ENCODE measurements around the gene DYRK4.

GRCh38 chr12:4555804-4556203 is 6.2 kb upstream of the DYRK4 start:
- TF ChIP-seq EP300 (IDR thresholded peaks at IDR 0.05) (no peak), CTCF (IDR thresholded peaks at IDR 0.05) (no peak)

Measured in ovary (tissue), 3 donors.